Prostate gland (tissue), 2 donors: Measurements from ENCODE around the gene TCP10L.

Experiments used
- POLR2A ChIP-seq: fragments of 450-650 bp; IDR thresholded peaks from one replicate; pipeline ENCODE4 v1.6.1; 2016; ENCODE audit warnings: antibody characterized with exemption, mild to moderate bottlenecking
- TF ChIP-seq, protein P1 (sequence below), 4 experiments: fragments of 200-600 bp in 2 of 4; fragments of 450-650 bp in 2 of 4; sonication (generic) in 2 of 4; IDR thresholded peaks; 1 replicate in 3 of 4; 2 replicates in 1 of 4; pipeline ENCODE4 v1.5.1; 2016 to 2019; ENCODE audit warnings: antibody characterized with exemption in 4 of 4, mild to moderate bottlenecking in 2 of 4, moderate library complexity in 2 of 4

DNA sequence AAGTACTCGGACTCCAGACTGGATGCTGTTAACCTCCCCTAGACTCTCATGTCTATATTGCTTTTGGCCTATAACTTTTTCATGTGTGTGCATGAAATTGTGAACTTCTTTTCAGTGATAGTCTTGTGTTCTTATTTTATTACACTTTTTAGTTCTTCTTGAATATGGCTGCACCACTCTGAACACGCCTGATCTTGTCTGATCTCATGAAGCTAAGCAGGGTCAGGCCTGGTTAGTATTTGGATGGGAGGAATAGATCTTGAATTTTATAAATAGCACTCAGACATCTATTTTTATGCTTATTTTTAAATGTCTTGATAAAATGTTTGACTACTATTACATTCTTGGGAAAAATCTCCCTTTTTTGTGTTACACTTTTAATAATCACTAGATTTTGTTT lies 22.4 kb downstream of the TCP10L start:
- TF ChIP-seq, protein P1, sequence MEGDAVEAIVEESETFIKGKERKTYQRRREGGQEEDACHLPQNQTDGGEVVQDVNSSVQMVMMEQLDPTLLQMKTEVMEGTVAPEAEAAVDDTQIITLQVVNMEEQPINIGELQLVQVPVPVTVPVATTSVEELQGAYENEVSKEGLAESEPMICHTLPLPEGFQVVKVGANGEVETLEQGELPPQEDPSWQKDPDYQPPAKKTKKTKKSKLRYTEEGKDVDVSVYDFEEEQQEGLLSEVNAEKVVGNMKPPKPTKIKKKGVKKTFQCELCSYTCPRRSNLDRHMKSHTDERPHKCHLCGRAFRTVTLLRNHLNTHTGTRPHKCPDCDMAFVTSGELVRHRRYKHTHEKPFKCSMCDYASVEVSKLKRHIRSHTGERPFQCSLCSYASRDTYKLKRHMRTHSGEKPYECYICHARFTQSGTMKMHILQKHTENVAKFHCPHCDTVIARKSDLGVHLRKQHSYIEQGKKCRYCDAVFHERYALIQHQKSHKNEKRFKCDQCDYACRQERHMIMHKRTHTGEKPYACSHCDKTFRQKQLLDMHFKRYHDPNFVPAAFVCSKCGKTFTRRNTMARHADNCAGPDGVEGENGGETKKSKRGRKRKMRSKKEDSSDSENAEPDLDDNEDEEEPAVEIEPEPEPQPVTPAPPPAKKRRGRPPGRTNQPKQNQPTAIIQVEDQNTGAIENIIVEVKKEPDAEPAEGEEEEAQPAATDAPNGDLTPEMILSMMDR (IDR thresholded peaks at IDR 0.05), result no peak
- no peak for TF ChIP-seq POLR2A
